ENCODE measurements around the gene DENND2C. TPM values are rescaled to one million over a fixed set of nuclear protein-coding genes. Genes with fewer than 3 reads are reported as not detected.

The DENND2C gene
- total and polyA plus RNA-seq, 2 donors from 2014 or later: 0.88 to 2.5 TPM

GRCh38 chr1:114701931-114702330 lies 32.1 kb upstream of the DENND2C start:
- no peaks in the 10 kb centered on the region for H3K27me3 ChIP-seq (ENCODE audit: control insufficient read depth, insufficient read depth, low read length)
- intact Hi-C loops (cut with DNase I): no loop called here
- no peak overlapping the region for H3K27ac ChIP-seq (ENCODE audit: low read depth in 2 of 2, low read length in 2 of 2)
- no peak for FAIRE-seq
- TF ChIP-seq CTCF (IDR thresholded peaks at IDR 0.05; ENCODE audit: borderline replicate concordance, extremely low read depth, insufficient read depth): no peak
- H3K36me3 ChIP-seq (ENCODE audit: control insufficient read depth in 2 of 3, insufficient read depth in 3 of 3, low read length in 3 of 3): peaks cover 0 to 5% (median 0%) of the 10 kb centered on the region in 3 donors
- H3K4me3 ChIP-seq (ENCODE audit: low read length in 3 of 3): no peak overlapping the region
- H3K9me3 ChIP-seq (ENCODE audit: control insufficient read depth in 2 of 3, insufficient read depth in 1 of 3, low read length in 3 of 3): no peaks in the 10 kb centered on the region
- no peak for DNase-seq
- no peaks in the 10 kb centered on the region for H3K4me1 ChIP-seq (ENCODE audit: control insufficient read depth in 2 of 3, insufficient read depth in 2 of 3, low read depth in 1 of 3, low read length in 3 of 3)
- no peak overlapping the region for H3K9ac ChIP-seq (ENCODE audit: low read length in 3 of 3)

- FAIRE-seq (no peak), DNase-seq (no peak)
- no peaks in the 10 kb centered on the region for H3K36me3 ChIP-seq (ENCODE audit: control insufficient read depth in 2 of 3, insufficient read depth in 3 of 3, low read length in 3 of 3)
- H3K27ac ChIP-seq (ENCODE audit: low read depth in 2 of 2, low read length in 2 of 2): no peak overlapping the region
- no peaks in the 10 kb centered on the region for H3K9me3 ChIP-seq (ENCODE audit: control insufficient read depth in 2 of 3, insufficient read depth in 1 of 3, low read length in 3 of 3)
- TF ChIP-seq CTCF (IDR thresholded peaks at IDR 0.05; ENCODE audit: borderline replicate concordance, extremely low read depth, insufficient read depth): no peak
- no peaks in the 10 kb centered on the region for H3K4me1 ChIP-seq (ENCODE audit: control insufficient read depth in 2 of 3, insufficient read depth in 2 of 3, low read depth in 1 of 3, low read length in 3 of 3)
- no peak overlapping the region for H3K4me3 ChIP-seq (ENCODE audit: low read length in 3 of 3)
- no peak overlapping the region for H3K9ac ChIP-seq (ENCODE audit: low read length in 3 of 3)
- no peaks in the 10 kb centered on the region for H3K27me3 ChIP-seq (ENCODE audit: control insufficient read depth, insufficient read depth, low read length)
- intact Hi-C loops (cut with DNase I): no loop called here
Measured at GRCh38 chr1:114700036-114700600, 30.3 kb upstream of the DENND2C start.

GRCh38 chr1:114696810-114697209 lies 27.0 kb upstream of the DENND2C start:
- FAIRE-seq (no peak), DNase-seq (no peak)
- no peak overlapping the region for H3K27ac ChIP-seq (ENCODE audit: low read depth in 2 of 2, low read length in 2 of 2)
- H3K9ac ChIP-seq (ENCODE audit: low read length in 3 of 3): no peak overlapping the region
- H3K4me3 ChIP-seq (ENCODE audit: low read length in 3 of 3): no peak overlapping the region
- no peaks in the 10 kb centered on the region for H3K36me3 ChIP-seq (ENCODE audit: control insufficient read depth in 2 of 3, insufficient read depth in 3 of 3, low read length in 3 of 3)
- TF ChIP-seq CTCF (IDR thresholded peaks at IDR 0.05; ENCODE audit: borderline replicate concordance, extremely low read depth, insufficient read depth): no peak
- intact Hi-C loops (cut with DNase I): no loop called here
- no peaks in the 10 kb centered on the region for H3K27me3 ChIP-seq (ENCODE audit: control insufficient read depth, insufficient read depth, low read length)
- H3K9me3 ChIP-seq (ENCODE audit: control insufficient read depth in 2 of 3, insufficient read depth in 1 of 3, low read length in 3 of 3): no peaks in the 10 kb centered on the region
- no peaks in the 10 kb centered on the region for H3K4me1 ChIP-seq (ENCODE audit: control insufficient read depth in 2 of 3, insufficient read depth in 2 of 3, low read depth in 1 of 3, low read length in 3 of 3)
